ENCODE data around the gene PSORS1C1.

- TF ChIP-seq MAX (IDR thresholded peaks at IDR 0.05; ENCODE audit: low read depth) (no peak), CTCF (IDR thresholded peaks at IDR 0.05) (no peak), EP300 (IDR thresholded peaks at IDR 0.05; ENCODE audit: borderline replicate concordance in 1 of 2, low read depth in 1 of 2, low read length in 1 of 2) (no peak), FOSL2 (IDR thresholded peaks at IDR 0.05; ENCODE audit: borderline replicate concordance, low read depth) (no peak), USF2 (IDR thresholded peaks at IDR 0.05; ENCODE audit: borderline replicate concordance, low read depth, low read length) (no peak), NRF1 (IDR thresholded peaks at IDR 0.05; ENCODE audit: low read depth, low read length) (no peak), POLR2AphosphoS5 (IDR thresholded peaks at IDR 0.05; ENCODE audit: low read depth, low read length) (no peak)
These were observed 16.1 kb upstream of the PSORS1C1 start for GRCh38 chr6:31098449-31098938.
